ENCODE measurements around the gene GDF10. TPM values are rescaled to one million over a fixed set of nuclear protein-coding genes. Genes with fewer than 3 reads are reported as not detected.

Gene GDF10
- total RNA-seq, 1 donor = under 0.01 TPM

- Histone ChIP-seq H2AFZ (ENCODE audit: low read length) (no peak overlapping the region), H3K9me3 (ENCODE audit: low read depth, low read length) (no peaks in the 10 kb centered on the region), H3K79me2 (ENCODE audit: insufficient read depth, low read length) (no peaks in the 10 kb centered on the region), H3K4me3 (ENCODE audit: insufficient read depth, low read length) (no peak overlapping the region), H3K4me1 (ENCODE audit: insufficient read depth, low read length) (no peaks in the 10 kb centered on the region), H4K20me1 (ENCODE audit: insufficient read depth, low read length) (no peaks in the 10 kb centered on the region), H3K27me3 (ENCODE audit: insufficient read depth, low read length) (no peaks in the 10 kb centered on the region), H3K36me3 (ENCODE audit: insufficient read depth, low read length) (no peaks in the 10 kb centered on the region), H3K4me2 (ENCODE audit: insufficient read depth, low read length) (no peak overlapping the region), H3K27ac (ENCODE audit: low read depth, low read length) (no peak overlapping the region)
- no peak for DNase-seq (ENCODE audit: insufficient read length, low spot score, missing footprints)
- TF ChIP-seq CTCF (IDR thresholded peaks at IDR 0.05; ENCODE audit: extremely low read depth, low read depth, low read length) = no peak
These were observed 17.9 kb upstream of the GDF10 start for GRCh38 chr10:47282005-47282656.

- no peak for TF ChIP-seq CTCF (IDR thresholded peaks at IDR 0.05; ENCODE audit: extremely low read depth, low read depth, low read length)
- DNase-seq (ENCODE audit: insufficient read length, low spot score, missing footprints) = no peak
- no peaks in the 10 kb centered on the region for H3K27me3 ChIP-seq (ENCODE audit: insufficient read depth, low read length)
- no peaks in the 10 kb centered on the region for H4K20me1 ChIP-seq (ENCODE audit: insufficient read depth, low read length)
- H3K4me1 ChIP-seq (ENCODE audit: insufficient read depth, low read length) = no peaks in the 10 kb centered on the region
- H3K27ac ChIP-seq (ENCODE audit: low read depth, low read length) = no peak overlapping the region
- no peak overlapping the region for H3K4me3 ChIP-seq (ENCODE audit: insufficient read depth, low read length)
- H3K79me2 ChIP-seq (ENCODE audit: insufficient read depth, low read length) = no peaks in the 10 kb centered on the region
- H3K36me3 ChIP-seq (ENCODE audit: insufficient read depth, low read length) = no peaks in the 10 kb centered on the region
- no peak overlapping the region for H3K4me2 ChIP-seq (ENCODE audit: insufficient read depth, low read length)
- no peaks in the 10 kb centered on the region for H3K9me3 ChIP-seq (ENCODE audit: low read depth, low read length)
- H2AFZ ChIP-seq (ENCODE audit: low read length) = no peak overlapping the region
These were observed 17.4 kb upstream of the GDF10 start for GRCh38 chr10:47282657-47283018.

GRCh38 chr10:47283101-47283630 lies 16.8 kb upstream of the GDF10 start:
- Histone ChIP-seq H3K9me3 (ENCODE audit: low read depth, low read length) (no peaks in the 10 kb centered on the region), H2AFZ (ENCODE audit: low read length) (no peak overlapping the region), H3K4me1 (ENCODE audit: insufficient read depth, low read length) (no peaks in the 10 kb centered on the region), H3K36me3 (ENCODE audit: insufficient read depth, low read length) (no peaks in the 10 kb centered on the region), H3K4me2 (ENCODE audit: insufficient read depth, low read length) (no peak overlapping the region), H3K4me3 (ENCODE audit: insufficient read depth, low read length) (no peak overlapping the region), H3K79me2 (ENCODE audit: insufficient read depth, low read length) (no peaks in the 10 kb centered on the region), H3K27me3 (ENCODE audit: insufficient read depth, low read length) (no peaks in the 10 kb centered on the region), H4K20me1 (ENCODE audit: insufficient read depth, low read length) (no peaks in the 10 kb centered on the region), H3K27ac (ENCODE audit: low read depth, low read length) (no peak overlapping the region)
- TF ChIP-seq CTCF (IDR thresholded peaks at IDR 0.05; ENCODE audit: extremely low read depth, low read depth, low read length) = no peak
- no peak for DNase-seq (ENCODE audit: insufficient read length, low spot score, missing footprints)

- H4K20me1 ChIP-seq (ENCODE audit: insufficient read depth, low read length) = no peaks in the 10 kb centered on the region
- no peaks in the 10 kb centered on the region for H3K4me1 ChIP-seq (ENCODE audit: insufficient read depth, low read length)
- no peak overlapping the region for H3K27ac ChIP-seq (ENCODE audit: low read depth, low read length)
- H3K27me3 ChIP-seq (ENCODE audit: insufficient read depth, low read length) = no peaks in the 10 kb centered on the region
- H3K36me3 ChIP-seq (ENCODE audit: insufficient read depth, low read length) = no peaks in the 10 kb centered on the region
- no peaks in the 10 kb centered on the region for H3K9me3 ChIP-seq (ENCODE audit: low read depth, low read length)
- H3K4me2 ChIP-seq (ENCODE audit: insufficient read depth, low read length) = no peak overlapping the region
- H3K79me2 ChIP-seq (ENCODE audit: insufficient read depth, low read length) = no peaks in the 10 kb centered on the region
- no peak for TF ChIP-seq CTCF (IDR thresholded peaks at IDR 0.05; ENCODE audit: extremely low read depth, low read depth, low read length)
- H3K4me3 ChIP-seq (ENCODE audit: insufficient read depth, low read length) = no peak overlapping the region
- DNase-seq (ENCODE audit: insufficient read length, low spot score, missing footprints) = no peak
- H2AFZ ChIP-seq (ENCODE audit: low read length) = no peak overlapping the region
These were observed 16.1 kb upstream of the GDF10 start for GRCh38 chr10:47283848-47284247.
